IPS-NIHi7 (cell line): Measurements from ENCODE around the gene OR56A1.

Experiments
- DNase-seq: peaks from one replicate; pipeline ENCODE4 v3.0.0; 2012; ENCODE audit warnings: mixed read lengths; ENCODE audit errors: extremely low spot score

OR56A1 gene

DNA sequence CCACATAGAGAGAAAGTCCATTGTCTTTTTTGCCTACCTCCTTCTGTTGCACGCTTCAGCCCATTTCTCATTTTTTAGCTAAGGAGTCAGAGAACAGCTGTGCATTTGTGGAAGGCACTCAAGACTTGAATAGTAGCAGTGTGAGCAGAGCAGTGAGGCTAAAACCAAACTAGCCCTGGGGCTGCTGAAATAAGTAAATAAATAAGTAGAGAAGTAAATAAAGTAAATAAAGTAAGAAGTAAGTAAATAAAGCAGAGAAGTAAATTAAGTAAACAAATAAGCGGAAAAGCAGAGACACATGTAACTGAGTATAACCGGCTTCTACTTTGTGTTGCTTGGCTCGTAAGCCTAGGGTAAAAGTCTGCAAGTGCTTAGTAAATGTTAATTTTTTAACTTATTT lies 41.4 kb downstream of the OR56A1 start:
- no peak for DNase-seq

DNA sequence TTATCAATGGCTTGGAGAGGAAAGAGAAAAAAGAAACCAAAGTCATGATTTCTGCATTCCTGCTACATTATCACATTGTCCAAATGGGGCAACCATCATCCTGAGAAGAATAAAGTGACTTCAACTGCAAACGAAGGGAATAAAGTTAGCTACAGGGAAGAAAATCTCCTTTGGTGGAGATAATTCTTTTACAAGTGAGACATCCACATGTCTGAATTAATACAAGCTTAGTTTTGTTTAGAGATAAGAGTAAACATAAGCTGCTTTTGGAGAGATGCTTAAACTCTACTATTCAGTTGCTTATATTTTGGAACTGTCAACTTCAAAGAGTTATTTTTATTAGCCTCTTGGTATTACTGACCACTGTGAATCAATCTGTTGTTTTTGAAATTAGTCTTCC lies 43.7 kb downstream of the OR56A1 start, which contains the start of gene OR52L1:
TSS of gene OR52L1 (minus strand) at position 101 of the 400 bp plus-strand sequence. CDS start at position 46, 55 bp downstream.
- no peak for DNase-seq

DNA sequence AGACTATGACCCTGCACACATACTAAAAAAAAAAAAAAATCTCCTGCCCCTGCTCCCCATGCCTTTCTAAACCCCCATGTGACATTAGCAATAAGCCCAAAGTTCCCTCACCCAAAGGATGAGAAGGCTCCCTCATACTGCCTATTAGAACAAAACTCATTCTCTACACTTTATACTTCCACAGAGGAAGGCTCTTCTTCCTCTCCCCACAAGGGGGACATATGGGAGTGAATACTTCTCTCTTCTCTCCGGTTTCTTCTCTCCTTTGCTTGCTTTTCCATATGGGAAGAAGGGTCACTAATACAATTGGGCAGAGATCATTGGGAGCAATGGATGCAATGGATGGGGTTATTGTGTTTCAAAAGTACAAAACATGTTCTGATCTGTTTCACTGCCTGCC lies 47.1 kb downstream of the OR56A1 start:
- no peak for DNase-seq

DNA sequence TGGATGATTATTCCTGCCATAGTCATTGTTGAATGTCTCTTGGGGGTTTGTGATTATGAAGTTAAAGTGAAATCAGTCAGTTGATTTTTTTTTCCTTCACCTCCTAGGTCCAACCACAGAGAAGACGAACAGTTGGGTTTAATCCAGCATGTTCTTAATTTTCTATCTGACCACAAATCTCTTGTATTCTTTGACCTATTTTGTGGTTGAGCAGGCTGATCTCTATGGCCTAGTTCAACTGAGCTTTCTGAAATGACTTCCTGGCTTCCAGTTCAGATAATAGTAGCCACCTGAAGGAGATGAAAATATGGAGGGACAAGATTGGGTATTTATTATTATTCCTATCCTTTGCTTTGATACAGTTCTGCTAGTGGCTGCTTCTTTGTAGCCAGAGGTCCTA lies 57.0 kb downstream of the OR56A1 start:
- no peak for DNase-seq
